Activated CD8-positive, alpha-beta memory T cell treated with anti-CD3 and anti-CD28 coated beads for 24 hours (primary cell): Measurements from ENCODE around the gene CCDC12.

ENCODE experiments used
- DNase-seq: peaks from one replicate; pipeline ENCODE4 v3.0.0-alpha.2; 2020

The CCDC12 gene

DNA sequence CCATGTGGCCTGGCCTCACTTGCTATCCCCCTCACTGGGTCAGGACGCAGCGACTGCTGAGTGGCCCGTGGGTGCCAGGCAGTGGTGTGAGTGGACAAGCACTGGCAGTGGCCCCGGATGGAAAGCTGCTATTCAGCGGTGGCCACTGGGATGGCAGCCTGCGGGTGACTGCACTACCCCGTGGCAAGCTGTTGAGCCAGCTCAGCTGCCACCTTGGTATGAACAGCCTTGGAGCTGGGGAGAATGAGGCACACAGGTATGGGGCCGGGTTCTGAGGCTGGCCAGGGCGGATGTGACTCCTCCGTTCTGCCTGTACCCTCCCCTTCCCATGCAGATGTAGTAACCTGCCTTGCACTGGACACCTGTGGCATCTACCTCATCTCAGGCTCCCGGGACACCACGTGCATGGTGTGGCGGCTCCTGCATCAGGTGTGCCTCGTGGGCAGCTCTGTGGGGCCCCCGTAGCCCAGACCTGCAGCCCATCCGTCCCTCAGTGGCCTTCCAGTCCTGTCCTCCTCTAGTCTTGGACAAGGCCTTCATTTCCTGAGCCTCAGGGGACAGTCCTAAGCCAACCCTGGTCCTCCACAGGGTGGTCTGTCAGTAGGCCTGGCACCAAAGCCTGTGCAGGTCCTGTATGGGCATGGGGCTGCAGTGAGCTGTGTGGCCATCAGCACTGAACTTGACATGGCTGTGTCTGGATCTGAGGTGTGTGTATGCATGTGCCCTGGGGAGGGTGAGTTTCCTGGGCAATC is 31.1 kb upstream of the CCDC12 start:
- no peak for DNase-seq

DNA sequence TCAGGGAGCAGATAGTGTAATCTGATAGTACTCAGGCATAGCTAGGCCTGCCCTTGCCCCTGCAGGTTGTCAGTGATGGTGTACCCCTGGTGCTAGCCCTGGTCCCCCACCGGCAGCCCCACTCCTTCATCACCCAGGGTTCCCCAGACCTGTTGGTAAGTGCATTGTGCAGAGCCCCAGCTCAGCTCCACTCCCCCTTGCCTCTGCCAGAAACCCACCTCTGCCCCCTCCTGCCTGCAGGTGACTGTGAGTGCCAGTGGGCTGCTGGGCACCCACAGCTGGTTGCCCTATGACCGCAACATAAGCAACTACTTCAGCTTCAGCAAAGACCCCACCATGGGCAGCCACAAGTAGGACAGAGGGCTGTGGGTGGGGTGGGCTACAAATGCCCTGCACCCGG is 30.5 kb upstream of the CCDC12 start:
- no peak for DNase-seq

DNA sequence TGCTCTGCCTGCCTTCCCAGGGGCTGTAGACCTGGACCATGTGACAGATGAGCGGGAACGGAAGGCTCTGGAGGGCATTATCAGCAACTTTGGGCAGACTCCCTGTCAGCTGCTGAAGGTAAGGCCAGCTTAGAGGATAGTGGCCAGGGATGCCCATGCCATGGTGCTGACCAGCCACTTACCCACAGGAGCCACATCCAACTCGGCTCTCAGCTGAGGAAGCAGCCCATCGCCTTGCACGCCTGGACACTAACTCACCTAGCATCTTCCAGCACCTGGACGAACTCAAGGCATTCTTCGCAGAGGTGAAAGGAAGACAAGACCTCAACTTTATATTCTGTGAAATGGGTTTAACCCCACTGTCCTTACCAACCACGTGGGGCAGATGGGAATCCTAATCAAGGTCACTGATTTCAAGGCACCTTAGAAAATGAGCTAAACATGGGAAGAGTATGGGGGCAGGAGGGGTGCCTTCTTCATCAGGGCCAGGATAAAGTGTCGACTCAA is 29.7 kb upstream of the CCDC12 start:
- no peak for DNase-seq

DNA sequence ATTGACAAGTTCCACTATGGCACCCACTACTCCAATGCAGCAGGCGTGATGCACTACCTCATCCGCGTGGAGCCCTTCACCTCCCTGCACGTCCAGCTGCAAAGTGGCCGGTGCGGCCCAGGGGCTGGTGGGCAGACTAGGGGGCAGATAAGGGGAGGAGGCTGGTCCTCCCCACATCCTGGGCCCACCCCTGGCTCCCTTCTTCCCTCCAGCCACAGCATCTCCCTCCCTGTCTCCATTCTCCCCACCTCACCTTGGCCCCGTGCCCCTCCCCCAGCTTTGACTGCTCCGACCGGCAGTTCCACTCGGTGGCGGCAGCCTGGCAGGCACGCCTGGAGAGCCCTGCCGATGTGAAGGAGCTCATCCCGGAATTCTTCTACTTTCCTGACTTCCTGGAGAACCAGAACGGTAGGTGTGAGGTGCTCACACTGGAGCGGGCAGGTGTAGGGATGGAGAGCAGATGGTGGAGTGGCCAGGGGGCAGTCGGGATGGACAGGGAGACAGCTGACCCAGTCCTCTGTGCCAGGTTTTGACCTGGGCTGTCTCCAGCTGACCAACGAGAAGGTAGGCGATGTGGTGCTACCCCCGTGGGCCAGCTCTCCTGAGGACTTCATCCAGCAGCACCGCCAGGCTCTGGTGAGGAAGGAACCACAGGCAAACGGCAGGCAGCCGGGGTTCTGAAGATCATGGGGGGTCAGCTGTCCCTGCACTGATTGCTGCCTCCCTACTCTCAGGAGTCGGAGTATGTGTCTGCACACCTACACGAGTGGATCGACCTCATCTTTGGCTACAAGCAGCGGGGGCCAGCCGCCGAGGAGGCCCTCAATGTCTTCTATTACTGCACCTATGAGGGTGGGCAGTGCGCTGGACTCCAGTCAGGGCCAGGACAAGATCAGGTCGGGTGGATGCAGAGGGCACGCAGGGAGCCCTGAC is 28.9 kb upstream of the CCDC12 start:
- no peak for DNase-seq

DNA sequence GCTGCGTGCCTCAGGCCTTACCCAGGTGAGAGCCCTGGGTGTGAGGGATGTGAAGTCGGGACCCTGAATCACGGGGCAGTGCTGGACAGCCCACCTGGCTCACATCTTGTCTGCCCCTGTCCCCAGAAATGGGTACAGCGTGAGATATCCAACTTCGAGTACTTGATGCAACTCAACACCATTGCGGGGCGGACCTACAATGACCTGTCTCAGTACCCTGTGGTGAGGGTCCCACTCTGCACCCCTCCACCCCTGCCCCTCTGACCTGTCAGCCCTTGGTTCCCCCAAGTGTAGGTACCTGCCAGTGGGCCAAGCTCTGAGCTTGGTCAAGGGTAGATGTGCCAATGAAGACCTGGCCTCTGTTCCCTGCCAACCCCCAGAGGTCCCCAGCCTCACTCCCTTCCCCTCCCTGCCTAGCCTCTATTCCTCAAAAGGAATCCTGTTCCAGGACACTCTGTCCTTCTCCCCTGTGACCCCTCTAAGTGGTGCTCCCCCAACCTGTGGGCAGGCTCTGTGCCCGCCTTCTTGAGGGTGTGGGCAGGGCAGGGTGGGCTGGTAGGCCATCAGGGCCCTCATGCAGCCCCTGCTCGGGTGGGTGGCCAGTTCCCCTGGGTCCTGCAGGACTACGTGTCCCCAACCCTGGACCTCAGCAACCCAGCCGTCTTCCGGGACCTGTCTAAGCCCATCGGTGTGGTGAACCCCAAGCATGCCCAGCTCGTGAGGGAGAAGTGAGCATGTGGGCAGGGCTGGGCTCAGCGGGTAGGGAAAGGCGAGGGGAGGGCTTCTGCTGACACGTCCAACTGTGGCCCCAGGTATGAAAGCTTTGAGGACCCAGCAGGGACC is 28.0 kb upstream of the CCDC12 start:
- DNase-seq, result no peak

DNA sequence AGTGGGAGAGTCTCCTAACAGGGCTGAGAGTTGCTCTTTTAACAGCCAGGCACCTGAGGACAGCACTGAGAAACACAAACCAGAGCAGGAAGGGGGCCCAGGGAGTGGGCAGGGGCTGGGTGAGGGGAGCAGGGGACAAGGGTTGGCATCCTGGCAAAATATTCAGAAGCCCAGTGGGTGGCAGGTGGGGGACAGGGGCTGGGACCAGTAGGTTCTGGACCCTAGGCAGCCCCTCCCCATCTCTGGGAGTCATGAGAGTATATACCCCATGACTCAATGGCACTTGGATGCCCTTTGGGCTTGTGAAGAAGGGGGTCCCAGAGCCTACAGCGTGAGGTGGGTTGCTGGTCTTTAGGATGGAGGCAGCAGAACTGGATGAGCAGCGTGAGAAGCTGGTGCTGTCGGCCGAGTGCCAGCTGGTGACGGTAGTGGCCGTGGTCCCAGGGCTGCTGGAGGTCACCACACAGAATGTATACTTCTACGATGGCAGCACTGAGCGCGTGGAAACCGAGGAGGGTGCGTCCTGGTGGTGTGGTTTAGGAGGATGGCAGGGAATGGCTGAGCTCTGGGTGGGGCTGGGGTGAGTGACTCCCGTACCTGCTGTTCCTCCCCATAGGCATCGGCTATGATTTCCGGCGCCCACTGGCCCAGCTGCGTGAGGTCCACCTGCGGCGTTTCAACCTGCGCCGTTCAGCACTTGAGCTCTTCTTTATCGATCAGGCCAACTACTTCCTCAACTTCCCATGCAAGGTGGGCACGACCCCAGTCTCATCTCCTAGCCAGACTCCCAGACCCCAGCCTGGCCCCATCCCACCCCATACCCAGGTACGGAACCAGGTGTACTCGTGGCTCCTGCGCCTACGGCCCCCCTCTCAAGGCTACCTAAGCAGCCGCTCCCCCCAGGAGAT is 27.2 kb upstream of the CCDC12 start:
- DNase-seq, result no peak

DNA sequence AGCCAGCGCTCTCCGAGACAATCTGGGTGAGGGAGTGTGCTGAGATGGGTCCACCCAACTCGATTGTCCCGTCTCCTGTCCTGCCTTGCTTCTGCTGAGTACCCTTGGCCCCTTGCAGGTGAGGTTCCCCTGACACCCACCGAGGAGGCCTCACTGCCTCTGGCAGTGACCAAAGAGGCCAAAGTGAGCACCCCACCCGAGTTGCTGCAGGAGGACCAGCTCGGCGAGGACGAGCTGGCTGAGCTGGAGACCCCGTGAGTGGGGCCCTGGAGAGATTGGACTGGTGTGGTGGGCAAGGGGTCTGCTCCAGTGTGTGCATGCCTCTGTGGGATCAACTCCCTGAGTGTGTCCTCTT is 26.5 kb upstream of the CCDC12 start:
- DNase-seq, result no peak

DNA sequence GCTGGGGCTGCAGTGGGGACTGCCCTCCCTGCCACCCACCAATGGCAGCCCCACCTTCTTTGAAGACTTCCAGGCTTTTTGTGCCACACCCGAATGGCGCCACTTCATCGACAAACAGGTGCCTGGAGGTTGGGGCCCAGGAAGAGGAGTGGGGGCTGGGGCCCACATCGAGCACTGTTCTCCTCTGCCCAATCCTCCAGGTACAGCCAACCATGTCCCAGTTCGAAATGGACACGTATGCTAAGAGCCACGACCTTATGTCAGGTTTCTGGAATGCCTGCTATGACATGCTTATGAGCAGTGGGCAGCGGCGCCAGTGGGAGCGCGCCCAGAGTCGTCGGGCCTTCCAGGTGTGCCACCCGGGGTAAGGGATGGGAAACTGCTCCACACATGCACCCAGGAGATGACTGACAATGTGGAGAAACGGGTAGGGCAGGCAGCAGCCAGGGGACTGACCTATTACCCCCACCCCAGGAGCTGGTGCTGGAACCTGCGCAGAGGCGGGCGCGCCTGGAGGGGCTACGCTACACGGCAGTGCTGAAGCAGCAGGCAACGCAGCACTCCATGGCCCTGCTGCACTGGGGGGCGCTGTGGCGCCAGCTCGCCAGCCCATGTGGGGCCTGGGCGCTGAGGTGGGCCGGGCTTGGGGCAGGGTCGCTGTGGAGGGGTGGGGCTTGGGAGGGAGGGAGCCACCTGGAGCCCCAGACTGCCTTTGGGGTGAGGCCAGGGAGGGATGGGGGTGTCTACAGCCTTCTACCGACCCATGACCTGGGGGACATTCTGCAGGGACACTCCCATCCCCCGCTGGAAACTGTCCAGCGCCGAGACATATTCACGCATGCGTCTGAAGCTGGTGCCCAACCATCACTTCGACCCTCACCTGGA is 25.9 kb upstream of the CCDC12 start:
- no peak for DNase-seq

DNA sequence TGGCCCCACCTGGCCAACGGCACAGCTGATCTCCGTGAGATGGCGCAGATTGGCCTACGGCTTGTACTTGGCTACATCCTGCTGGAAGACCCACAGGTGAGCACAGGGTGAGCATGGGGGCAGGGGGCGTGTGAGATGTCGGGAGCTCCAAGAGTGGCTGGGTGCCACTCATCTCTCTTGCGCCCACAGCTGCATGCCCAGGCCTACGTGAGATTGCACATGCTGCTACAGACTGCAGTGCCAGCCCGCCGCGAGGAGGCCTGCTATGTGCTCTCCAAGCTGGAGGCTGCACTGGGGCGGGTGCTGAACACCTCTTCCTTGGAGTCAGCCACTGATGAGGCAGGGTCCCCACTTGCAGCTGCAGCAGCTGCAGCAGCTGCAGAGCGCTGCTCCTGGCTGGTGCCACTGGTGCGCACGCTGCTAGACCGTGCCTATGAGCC is 25.2 kb upstream of the CCDC12 start:
- DNase-seq, result no peak

DNA sequence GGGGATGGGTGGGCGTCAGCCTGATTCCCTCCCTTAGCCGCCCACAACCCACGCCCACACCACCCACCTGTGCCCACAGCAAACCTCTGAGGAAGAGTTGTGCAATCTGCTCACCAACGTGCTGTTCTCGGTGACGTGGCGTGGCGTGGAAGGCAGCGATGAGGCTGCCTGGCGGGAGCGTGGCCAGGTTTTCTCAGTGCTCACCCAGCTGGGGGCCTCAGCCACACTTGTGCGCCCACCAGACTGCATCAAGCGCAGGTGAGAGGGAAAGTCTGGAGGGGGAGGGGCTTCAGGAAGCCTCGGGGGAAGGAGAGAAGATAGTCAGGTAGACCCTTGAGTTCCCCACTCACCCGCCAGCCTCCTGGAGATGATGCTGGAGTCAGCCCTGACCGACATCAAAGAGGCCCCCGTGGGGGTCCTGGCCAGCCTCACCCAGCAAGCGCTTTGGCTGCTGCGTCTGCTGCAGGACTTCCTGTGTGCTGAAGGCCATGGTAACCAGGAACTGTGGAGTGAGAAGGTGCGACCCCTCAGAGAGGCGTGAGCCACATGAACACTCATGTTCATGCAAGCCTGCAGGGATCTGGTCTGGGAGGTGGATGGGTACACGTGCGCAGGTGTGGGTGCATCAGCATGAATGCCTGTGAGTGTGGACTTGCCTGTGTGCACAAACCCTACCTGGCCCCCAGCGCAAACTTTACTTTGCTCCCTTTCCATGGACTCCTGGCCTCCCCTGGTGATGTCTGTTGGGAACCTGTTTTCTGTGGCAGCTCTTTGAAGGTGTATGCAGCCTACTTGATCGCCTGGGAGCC is 24.6 kb upstream of the CCDC12 start:
- DNase-seq, result no peak

DNA sequence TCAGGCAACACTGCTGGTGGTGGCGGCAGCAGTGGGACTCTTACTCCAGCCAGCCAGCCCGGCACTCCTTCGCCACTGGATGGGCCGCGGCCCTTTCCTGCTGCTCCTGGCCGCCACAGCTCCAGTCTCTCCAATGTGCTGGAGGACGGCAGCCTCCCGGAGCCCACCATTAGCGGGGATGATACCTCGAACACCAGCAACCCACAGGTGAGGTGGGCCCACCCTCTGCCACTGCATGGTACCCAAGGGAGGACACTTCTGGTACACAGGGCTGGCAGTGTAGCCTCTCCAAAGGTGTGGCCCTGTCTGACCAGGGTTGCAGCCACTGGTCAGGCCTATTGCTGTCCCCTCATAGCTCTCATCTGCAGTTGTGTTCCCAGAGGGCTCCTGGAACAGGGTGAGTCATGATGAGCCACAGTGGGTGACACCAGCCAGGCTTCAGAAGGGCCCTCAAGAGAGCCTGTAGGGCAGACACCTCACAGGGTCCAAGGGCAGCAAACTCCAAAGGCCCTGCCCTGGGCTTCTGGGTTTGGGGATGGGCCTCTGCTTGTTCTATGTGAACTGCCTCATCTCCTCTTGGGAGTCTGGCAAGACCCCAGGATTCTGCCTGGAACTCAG is 23.8 kb upstream of the CCDC12 start:
- DNase-seq, result no peak

DNA sequence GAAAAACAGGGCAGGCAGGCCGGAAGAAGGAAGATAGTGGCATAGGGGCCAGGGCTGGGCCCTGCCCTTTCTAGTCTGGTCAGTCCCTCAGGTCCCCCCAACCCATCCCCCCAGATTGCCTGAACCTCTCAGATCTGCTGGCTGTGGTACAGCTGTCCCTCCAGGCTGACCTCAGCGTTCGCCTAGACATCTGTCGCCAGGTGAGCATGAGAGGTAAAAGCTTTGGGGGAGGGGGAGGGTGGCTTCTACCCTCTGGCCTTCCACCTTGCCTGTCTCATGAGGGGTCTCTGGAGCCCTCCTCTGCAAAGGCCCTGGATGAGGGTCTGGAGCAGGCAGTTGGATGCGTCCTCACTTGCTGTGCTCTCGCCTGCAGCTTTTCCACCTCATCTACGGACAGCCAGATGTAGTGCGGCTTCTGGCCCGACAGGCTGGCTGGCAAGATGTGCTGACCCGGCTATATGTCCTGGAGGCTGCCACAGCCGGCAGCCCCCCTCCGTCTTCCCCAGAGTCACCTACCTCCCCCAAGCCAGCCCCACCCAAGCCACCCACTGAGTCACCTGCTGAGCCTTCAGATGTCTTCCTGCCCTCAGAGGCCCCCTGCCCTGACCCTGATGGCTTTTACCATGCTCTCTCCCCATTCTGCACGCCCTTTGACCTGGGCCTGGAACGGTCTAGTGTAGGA is 23.1 kb upstream of the CCDC12 start:
- DNase-seq, result no peak

DNA sequence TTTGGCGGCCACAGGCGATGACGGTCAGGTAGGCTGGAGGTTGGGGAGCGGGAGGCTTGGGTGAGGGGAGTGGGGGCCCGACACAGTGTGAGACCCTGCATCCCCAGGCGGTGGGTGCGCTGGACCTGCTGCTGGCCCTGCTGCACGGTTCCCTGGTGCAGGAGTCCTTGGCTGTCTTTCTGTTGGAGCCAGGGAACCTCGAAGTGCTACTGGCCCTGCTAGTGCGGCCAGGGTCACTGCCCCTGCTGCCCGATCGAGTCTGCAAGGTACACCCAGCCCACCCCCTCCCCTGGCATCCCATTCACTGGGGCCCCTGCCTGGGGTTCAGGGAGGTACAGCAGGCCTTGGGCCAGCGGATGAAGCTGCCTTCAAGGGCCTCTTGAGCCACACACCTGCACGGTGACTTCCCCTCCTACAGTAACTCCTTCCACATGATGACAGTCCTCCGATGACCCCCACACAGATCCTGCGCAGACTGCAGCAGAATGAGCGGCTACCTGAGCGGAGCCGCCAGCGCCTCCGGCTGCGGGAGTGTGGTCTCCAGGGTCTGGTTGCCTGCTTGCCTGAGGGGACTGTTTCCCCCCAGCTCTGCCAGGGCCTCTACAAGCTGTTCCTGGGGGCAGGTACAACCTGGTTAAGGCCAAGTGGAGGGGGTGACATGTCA is 22.4 kb upstream of the CCDC12 start:
- no peak for DNase-seq

DNA sequence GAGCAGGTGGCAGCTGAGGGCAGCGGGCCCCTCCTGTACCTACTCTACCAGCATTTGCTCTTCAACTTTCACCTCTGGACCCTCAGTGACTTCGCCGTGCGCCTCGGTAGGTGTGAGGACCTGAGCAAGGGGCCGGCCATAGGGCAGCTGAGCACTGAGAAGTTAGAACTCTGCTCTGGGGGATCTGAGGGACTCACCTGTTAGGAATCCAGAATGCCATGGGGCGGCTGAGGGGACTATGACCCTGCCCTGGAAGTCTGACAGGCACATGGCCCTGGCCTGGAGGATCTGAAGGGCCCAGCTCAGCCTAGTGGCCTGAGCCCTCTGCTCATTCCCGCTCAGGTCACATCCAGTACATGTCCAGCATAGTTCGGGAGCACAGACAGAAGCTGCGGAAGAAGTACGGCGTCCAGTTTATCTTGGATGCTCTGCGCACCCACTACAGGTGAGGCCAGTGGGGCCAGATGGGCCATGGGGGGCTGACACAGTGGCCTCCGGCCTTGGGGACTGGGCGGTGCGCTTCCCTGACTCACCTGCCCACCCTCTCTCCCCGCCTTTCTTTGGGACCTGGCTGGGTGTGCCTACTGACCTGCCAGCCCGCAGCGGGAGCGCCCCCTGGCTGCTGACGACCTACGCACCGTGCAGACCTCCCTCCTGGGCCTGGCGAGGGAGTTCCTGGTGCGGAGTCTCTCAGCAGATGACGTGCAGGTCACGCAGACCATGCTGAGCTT is 21.7 kb upstream of the CCDC12 start:
- peak; percentile 90 for DNase-seq

DNA sequence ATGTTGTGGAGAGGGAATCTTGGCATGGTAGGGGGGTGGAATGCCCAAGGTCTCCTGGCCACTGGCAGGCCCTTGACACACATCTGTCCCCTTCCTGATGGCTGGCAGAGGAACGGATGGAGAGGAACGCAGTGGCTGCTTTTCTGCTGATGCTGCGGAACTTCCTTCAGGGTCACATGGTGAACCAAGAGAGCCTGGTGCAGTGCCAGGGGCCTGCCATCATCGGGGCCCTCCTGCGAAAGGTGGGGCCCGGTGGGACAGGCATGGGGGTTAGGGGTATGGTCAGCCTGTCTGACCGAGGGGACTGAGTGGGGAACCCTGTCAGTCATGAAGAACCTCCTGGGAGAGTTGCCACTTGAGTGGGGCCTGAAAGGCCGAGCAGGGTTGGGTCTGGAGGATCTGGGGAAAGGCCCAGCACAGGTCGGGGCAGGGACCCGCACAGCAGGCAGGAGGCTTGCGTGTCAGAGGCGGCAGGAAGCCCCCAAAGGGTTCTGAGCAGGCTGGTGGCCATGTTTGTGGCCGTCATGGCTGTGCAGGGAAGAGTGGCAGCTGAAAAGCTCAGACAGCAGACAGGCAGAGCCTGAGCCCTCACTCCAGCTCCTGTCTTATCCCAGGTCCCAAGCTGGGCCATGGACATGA is 21.0 kb upstream of the CCDC12 start:
- DNase-seq, result no peak

DNA sequence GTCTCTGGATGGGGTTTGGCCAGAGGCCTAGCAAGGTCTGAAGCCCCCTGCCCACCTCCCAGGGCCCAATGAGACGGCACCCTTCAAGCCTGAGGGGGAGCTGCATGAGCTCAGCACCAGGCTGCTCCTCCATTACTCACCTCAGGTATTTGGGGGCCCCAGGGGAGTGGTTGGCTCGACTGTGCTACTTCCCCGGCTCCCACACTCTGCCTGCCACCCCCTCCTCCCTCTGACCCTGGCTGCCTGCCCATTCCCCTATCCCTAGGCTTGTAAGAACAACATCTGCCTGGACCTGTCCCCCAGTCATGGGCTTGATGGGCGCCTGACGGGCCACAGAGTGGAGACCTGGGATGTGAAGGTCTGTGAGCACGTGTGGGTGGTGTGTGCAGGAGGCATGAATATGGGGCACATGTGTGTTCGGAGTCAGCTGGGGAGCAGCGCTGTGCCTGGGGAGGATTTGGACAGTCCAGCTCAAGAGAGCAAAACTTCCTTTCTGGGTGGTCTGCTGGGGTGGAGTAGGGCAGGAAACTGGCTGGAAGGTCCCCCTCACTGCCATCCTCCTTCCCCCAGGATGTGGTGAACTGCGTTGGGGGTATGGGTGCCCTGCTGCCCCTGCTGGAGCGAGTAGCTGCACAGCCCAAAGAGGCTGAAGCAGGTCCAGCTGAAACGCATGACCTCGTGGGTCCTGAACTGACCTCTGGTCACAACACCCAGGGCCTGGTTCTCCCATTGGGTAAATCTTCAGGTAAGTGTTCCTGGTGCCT is 20.3 kb upstream of the CCDC12 start:
- no peak for DNase-seq
